ENCODE data around the gene ITGAE.

The ITGAE gene

DNA sequence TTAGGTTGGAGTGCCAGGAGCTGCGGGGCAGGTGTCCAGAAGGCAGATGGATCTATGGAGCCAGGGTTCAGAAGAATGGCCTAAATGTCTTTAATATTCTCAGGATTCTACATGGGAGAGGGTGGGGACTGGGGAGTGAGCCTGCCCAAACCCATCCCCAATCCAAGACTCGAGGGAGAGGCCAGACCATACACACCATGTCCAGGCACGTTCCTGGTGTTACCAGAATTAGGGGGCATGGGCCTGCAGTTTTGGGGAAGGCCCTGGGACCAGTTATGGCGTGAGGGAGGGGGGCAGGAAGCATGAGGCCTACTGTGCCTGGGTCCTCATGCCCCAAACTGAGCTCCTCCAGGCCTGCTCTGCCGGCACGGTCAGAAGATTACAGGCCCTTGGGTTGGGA, 134.5 kb downstream of the ITGAE start:
- no peak for DNase-seq

DNA sequence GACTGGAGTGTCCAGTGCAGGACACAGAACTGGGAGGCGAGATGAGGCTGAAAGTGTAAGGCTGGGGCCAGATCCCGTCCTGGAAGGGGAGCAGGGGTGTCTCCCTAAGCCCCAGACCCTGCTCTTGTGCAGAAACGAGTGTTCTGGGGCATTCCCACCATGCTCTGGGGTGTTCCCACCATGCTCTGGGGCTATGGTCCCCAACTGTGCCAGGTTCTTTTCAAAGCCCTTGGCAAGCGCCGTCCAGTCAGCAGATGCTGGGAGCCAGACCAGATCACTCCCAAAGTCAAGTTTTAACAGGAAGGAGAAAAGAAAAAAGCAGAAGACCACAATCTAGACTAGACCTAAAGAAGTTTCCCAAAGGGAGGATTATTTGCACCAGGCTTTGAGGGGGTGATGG, 135.2 kb downstream of the ITGAE start:
- DNase-seq: no peak

Measured in SHP77 (cell line).